HEK293 (cell line): ENCODE results near the gene POM121L2.

Experiments used
- EGR2 ChIP-seq: fragments of 450-650 bp; formaldehyde crosslinking; IDR thresholded peaks from 2 replicates; pipeline ENCODE4 v1.5.1; 2016; ENCODE audit warnings: low read depth, missing biosample characterization, missing genetic modification characterization
- ZBTB1 ChIP-seq: fragments of 450-650 bp; formaldehyde crosslinking; IDR thresholded peaks from 2 replicates; pipeline ENCODE4 v1.5.1; 2016; ENCODE audit warnings: missing biosample characterization, missing genetic modification characterization
- ZNF175 ChIP-seq: fragments of 450-650 bp; formaldehyde crosslinking; IDR thresholded peaks from 2 replicates; pipeline ENCODE4 v1.5.1; 2016; ENCODE audit warnings: missing biosample characterization, missing genetic modification characterization
- ZNF214 ChIP-seq: fragments of 450-650 bp; formaldehyde crosslinking; IDR thresholded peaks from 2 replicates; pipeline ENCODE4 v1.5.1; 2017; ENCODE audit warnings: missing biosample characterization, mild to moderate bottlenecking, missing genetic modification characterization, borderline replicate concordance
- ZNF223 ChIP-seq: fragments of 450-650 bp; formaldehyde crosslinking; IDR thresholded peaks from 2 replicates; pipeline ENCODE4 v1.5.1; 2016; ENCODE audit warnings: missing biosample characterization, missing genetic modification characterization
- ZNF239 ChIP-seq: fragments of 450-650 bp; formaldehyde crosslinking; IDR thresholded peaks from 2 replicates; pipeline ENCODE4 v1.5.1; 2016; ENCODE audit warnings: missing biosample characterization, missing genetic modification characterization
- ZNF266 ChIP-seq: fragments of 450-650 bp; formaldehyde crosslinking; IDR thresholded peaks from 2 replicates; pipeline ENCODE4 v1.5.1; 2016; ENCODE audit warnings: missing biosample characterization, missing genetic modification characterization, low read depth
- ZNF394 ChIP-seq: fragments of 450-650 bp; formaldehyde crosslinking; IDR thresholded peaks from 2 replicates; pipeline ENCODE4 v1.5.1; 2016; ENCODE audit warnings: missing biosample characterization, missing genetic modification characterization, mild to moderate bottlenecking, moderate library complexity, borderline replicate concordance
- ZNF423 ChIP-seq: fragments of 450-650 bp; formaldehyde crosslinking; IDR thresholded peaks from 2 replicates; pipeline ENCODE4 v1.5.1; 2016; ENCODE audit warnings: missing biosample characterization, missing genetic modification characterization
- ZNF510 ChIP-seq: fragments of 450-650 bp; formaldehyde crosslinking; IDR thresholded peaks from 2 replicates; pipeline ENCODE4 v1.5.1; 2018; ENCODE audit warnings: mild to moderate bottlenecking, missing genetic modification characterization, missing biosample characterization; ENCODE audit not compliant: insufficient replicate concordance
- ZNF521 ChIP-seq: fragments of 450-650 bp; formaldehyde crosslinking; IDR thresholded peaks from 2 replicates; pipeline ENCODE4 v1.5.1; 2017; ENCODE audit warnings: missing biosample characterization, mild to moderate bottlenecking, missing genetic modification characterization
- ZNF596 ChIP-seq: fragments of 450-650 bp; IDR thresholded peaks from 2 replicates; pipeline ENCODE4 v1.5.0; 2018; ENCODE audit warnings: missing biosample characterization, mild to moderate bottlenecking, missing genetic modification characterization, moderate library complexity
- ZNF664 ChIP-seq: fragments of 450-650 bp; formaldehyde crosslinking; IDR thresholded peaks from 2 replicates; pipeline ENCODE4 v1.5.1; 2016; ENCODE audit warnings: missing biosample characterization, missing genetic modification characterization
- ZNF707 ChIP-seq: fragments of 450-650 bp; formaldehyde crosslinking; IDR thresholded peaks from 2 replicates; pipeline ENCODE4 v1.5.1; 2016; ENCODE audit warnings: missing biosample characterization, missing genetic modification characterization
- ZNF792 ChIP-seq: fragments of 450-650 bp; formaldehyde crosslinking; IDR thresholded peaks from 2 replicates; pipeline ENCODE4 v1.5.1; 2016; ENCODE audit warnings: missing biosample characterization, missing genetic modification characterization
- ZNF830 ChIP-seq: fragments of 450-650 bp; IDR thresholded peaks from 2 replicates; pipeline ENCODE4 v1.5.0; 2018; ENCODE audit warnings: missing biosample characterization, missing genetic modification characterization, low read depth, mild to moderate bottlenecking, moderate library complexity
- ZSCAN16 ChIP-seq: fragments of 450-650 bp; formaldehyde crosslinking; IDR thresholded peaks from 2 replicates; pipeline ENCODE4 v1.5.1; 2016; ENCODE audit warnings: missing biosample characterization, missing genetic modification characterization
- ZXDB ChIP-seq: fragments of 450-650 bp; formaldehyde crosslinking; IDR thresholded peaks from 2 replicates; pipeline ENCODE4 v1.5.1; 2016; ENCODE audit warnings: missing biosample characterization, missing genetic modification characterization
- TF ChIP-seq, protein P1 (sequence below): fragments of 450-650 bp; formaldehyde crosslinking; IDR thresholded peaks from 2 replicates; pipeline ENCODE4 v1.5.1; 2017; ENCODE audit warnings: missing biosample characterization, missing genetic modification characterization
- TF ChIP-seq, protein P2 (sequence below): fragments of 450-650 bp; formaldehyde crosslinking; IDR thresholded peaks from 2 replicates; pipeline ENCODE4 v1.5.1; 2016; ENCODE audit warnings: missing biosample characterization, missing genetic modification characterization, low read depth
- TF ChIP-seq, protein P3 (sequence below): fragments of 450-650 bp; formaldehyde crosslinking; IDR thresholded peaks from 2 replicates; pipeline ENCODE4 v1.5.1; 2017; ENCODE audit warnings: missing biosample characterization, missing genetic modification characterization
- TF ChIP-seq, protein P4 (sequence below): fragments of 450-650 bp; formaldehyde crosslinking; IDR thresholded peaks from 2 replicates; pipeline ENCODE4 v1.5.1; 2017; ENCODE audit warnings: missing biosample characterization, missing genetic modification characterization
- TF ChIP-seq, protein P5 (sequence below): fragments of 450-650 bp; formaldehyde crosslinking; IDR thresholded peaks from 2 replicates; pipeline ENCODE4 v1.5.1; 2016; ENCODE audit warnings: missing biosample characterization, missing genetic modification characterization
- TF ChIP-seq, protein P6 (sequence below): fragments of 450-650 bp; formaldehyde crosslinking; IDR thresholded peaks from 2 replicates; pipeline ENCODE4 v1.5.1; 2016; ENCODE audit warnings: missing biosample characterization, missing genetic modification characterization
- TF ChIP-seq, protein P7 (sequence below): fragments of 450-650 bp; formaldehyde crosslinking; IDR thresholded peaks from 2 replicates; pipeline ENCODE4 v1.5.1; 2016; ENCODE audit warnings: missing biosample characterization, missing genetic modification characterization, low read depth

Gene POM121L2

DNA sequence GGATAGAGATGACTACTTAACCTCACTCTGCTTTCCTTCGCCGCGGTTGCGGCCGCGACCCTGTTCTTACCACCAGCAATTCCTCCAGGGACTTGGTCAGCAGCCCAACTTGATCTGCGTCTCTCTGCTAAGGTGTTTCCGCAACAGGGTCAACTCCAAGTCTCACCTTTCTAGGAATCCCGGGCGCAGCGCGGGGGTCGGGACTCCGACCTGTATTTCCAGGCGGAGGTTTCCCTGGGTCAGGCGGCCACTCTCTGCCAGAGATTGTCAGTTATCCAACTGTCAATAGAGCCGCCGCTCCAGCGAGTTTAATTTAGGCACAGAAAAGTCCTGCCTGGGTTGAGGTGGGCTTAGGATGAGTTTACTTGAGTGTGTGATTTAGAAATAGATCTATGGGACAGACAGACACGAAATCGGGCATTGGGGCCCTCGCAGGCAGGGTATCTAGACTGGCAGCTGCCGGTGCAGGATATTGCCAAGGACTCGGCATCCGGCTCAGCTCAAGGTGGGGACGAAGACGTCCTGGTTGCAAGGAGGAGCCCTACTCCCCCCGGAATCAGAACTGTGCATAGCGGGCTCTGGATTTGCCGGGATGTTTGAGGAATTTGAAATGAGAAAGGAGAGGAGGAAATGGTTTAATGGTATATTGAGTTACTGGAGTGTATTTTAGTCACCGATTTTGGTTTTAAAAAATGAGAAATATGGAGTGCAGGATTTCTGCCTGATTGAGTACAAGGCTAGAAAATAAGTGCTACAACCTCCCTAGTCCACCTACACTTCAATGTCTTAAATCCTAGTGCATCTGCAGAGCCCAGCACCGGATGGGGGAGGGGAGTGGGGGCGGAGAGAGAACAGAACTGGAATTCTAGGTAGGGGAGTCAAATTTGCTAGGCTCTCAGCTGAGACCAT, 23.7 kb downstream of the POM121L2 start (continued):
- TF ChIP-seq, protein P1, sequence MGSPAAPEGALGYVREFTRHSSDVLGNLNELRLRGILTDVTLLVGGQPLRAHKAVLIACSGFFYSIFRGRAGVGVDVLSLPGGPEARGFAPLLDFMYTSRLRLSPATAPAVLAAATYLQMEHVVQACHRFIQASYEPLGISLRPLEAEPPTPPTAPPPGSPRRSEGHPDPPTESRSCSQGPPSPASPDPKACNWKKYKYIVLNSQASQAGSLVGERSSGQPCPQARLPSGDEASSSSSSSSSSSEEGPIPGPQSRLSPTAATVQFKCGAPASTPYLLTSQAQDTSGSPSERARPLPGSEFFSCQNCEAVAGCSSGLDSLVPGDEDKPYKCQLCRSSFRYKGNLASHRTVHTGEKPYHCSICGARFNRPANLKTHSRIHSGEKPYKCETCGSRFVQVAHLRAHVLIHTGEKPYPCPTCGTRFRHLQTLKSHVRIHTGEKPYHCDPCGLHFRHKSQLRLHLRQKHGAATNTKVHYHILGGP (tag by site-specific recombination), result peak; percentile 88
- peak; percentile 59 for TF ChIP-seq EGR2 (tag by site-specific recombination)
- TF ChIP-seq, protein P2, sequence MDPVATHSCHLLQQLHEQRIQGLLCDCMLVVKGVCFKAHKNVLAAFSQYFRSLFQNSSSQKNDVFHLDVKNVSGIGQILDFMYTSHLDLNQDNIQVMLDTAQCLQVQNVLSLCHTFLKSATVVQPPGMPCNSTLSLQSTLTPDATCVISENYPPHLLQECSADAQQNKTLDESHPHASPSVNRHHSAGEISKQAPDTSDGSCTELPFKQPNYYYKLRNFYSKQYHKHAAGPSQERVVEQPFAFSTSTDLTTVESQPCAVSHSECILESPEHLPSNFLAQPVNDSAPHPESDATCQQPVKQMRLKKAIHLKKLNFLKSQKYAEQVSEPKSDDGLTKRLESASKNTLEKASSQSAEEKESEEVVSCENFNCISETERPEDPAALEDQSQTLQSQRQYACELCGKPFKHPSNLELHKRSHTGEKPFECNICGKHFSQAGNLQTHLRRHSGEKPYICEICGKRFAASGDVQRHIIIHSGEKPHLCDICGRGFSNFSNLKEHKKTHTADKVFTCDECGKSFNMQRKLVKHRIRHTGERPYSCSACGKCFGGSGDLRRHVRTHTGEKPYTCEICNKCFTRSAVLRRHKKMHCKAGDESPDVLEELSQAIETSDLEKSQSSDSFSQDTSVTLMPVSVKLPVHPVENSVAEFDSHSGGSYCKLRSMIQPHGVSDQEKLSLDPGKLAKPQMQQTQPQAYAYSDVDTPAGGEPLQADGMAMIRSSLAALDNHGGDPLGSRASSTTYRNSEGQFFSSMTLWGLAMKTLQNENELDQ (tag by site-specific recombination), result no peak
- TF ChIP-seq ZBTB1 (tag by site-specific recombination), result no peak
- no peak for TF ChIP-seq ZNF830
- TF ChIP-seq ZNF792 (tag by site-specific recombination), result no peak
- TF ChIP-seq, protein P3, sequence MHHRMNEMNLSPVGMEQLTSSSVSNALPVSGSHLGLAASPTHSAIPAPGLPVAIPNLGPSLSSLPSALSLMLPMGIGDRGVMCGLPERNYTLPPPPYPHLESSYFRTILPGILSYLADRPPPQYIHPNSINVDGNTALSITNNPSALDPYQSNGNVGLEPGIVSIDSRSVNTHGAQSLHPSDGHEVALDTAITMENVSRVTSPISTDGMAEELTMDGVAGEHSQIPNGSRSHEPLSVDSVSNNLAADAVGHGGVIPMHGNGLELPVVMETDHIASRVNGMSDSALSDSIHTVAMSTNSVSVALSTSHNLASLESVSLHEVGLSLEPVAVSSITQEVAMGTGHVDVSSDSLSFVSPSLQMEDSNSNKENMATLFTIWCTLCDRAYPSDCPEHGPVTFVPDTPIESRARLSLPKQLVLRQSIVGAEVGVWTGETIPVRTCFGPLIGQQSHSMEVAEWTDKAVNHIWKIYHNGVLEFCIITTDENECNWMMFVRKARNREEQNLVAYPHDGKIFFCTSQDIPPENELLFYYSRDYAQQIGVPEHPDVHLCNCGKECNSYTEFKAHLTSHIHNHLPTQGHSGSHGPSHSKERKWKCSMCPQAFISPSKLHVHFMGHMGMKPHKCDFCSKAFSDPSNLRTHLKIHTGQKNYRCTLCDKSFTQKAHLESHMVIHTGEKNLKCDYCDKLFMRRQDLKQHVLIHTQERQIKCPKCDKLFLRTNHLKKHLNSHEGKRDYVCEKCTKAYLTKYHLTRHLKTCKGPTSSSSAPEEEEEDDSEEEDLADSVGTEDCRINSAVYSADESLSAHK, result no peak
- no peak for TF ChIP-seq ZNF223 (tag by site-specific recombination)
- no peak for TF ChIP-seq ZNF596 (tag by site-specific recombination)
- TF ChIP-seq ZNF175 (tag by site-specific recombination), result no peak
- TF ChIP-seq, protein P4, sequence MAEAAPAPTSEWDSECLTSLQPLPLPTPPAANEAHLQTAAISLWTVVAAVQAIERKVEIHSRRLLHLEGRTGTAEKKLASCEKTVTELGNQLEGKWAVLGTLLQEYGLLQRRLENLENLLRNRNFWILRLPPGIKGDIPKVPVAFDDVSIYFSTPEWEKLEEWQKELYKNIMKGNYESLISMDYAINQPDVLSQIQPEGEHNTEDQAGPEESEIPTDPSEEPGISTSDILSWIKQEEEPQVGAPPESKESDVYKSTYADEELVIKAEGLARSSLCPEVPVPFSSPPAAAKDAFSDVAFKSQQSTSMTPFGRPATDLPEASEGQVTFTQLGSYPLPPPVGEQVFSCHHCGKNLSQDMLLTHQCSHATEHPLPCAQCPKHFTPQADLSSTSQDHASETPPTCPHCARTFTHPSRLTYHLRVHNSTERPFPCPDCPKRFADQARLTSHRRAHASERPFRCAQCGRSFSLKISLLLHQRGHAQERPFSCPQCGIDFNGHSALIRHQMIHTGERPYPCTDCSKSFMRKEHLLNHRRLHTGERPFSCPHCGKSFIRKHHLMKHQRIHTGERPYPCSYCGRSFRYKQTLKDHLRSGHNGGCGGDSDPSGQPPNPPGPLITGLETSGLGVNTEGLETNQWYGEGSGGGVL (tag by site-specific recombination), result no peak
- TF ChIP-seq, protein P5, sequence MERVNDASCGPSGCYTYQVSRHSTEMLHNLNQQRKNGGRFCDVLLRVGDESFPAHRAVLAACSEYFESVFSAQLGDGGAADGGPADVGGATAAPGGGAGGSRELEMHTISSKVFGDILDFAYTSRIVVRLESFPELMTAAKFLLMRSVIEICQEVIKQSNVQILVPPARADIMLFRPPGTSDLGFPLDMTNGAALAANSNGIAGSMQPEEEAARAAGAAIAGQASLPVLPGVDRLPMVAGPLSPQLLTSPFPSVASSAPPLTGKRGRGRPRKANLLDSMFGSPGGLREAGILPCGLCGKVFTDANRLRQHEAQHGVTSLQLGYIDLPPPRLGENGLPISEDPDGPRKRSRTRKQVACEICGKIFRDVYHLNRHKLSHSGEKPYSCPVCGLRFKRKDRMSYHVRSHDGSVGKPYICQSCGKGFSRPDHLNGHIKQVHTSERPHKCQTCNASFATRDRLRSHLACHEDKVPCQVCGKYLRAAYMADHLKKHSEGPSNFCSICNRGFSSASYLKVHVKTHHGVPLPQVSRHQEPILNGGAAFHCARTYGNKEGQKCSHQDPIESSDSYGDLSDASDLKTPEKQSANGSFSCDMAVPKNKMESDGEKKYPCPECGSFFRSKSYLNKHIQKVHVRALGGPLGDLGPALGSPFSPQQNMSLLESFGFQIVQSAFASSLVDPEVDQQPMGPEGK (tag by site-specific recombination), result peak; percentile 47; the same call in 1 of the 2 replicates
- TF ChIP-seq ZNF664 (tag by site-specific recombination), result no peak
- TF ChIP-seq ZXDB, result no peak
- TF ChIP-seq ZNF521 (tag by site-specific recombination), result no peak
- no peak for TF ChIP-seq ZNF214 (tag by site-specific recombination)
- TF ChIP-seq ZNF707 (tag by site-specific recombination), result no peak
- TF ChIP-seq ZNF394 (tag by site-specific recombination), result no peak; the same call in 1 of the 2 replicates
- TF ChIP-seq, protein P6, sequence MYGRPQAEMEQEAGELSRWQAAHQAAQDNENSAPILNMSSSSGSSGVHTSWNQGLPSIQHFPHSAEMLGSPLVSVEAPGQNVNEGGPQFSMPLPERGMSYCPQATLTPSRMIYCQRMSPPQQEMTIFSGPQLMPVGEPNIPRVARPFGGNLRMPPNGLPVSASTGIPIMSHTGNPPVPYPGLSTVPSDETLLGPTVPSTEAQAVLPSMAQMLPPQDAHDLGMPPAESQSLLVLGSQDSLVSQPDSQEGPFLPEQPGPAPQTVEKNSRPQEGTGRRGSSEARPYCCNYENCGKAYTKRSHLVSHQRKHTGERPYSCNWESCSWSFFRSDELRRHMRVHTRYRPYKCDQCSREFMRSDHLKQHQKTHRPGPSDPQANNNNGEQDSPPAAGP (tag by site-specific recombination), result no peak
- TF ChIP-seq ZNF423 (tag by site-specific recombination), result no peak
- no peak for TF ChIP-seq ZNF510 (tag by site-specific recombination)
- no peak for TF ChIP-seq ZNF266
- no peak for TF ChIP-seq ZSCAN16 (tag by site-specific recombination)
- TF ChIP-seq ZNF239 (tag by site-specific recombination), result no peak
- TF ChIP-seq, protein P7, sequence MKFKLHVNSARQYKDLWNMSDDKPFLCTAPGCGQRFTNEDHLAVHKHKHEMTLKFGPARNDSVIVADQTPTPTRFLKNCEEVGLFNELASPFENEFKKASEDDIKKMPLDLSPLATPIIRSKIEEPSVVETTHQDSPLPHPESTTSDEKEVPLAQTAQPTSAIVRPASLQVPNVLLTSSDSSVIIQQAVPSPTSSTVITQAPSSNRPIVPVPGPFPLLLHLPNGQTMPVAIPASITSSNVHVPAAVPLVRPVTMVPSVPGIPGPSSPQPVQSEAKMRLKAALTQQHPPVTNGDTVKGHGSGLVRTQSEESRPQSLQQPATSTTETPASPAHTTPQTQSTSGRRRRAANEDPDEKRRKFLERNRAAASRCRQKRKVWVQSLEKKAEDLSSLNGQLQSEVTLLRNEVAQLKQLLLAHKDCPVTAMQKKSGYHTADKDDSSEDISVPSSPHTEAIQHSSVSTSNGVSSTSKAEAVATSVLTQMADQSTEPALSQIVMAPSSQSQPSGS (tag by site-specific recombination), result no peak
- TF ChIP-seq, all 188 proteins: peak for 20
